Muscle of back (tissue), 11 donors: ENCODE measurements around the gene MYBPC2. TPM values are rescaled to one million over a fixed set of nuclear protein-coding genes. Genes with fewer than 3 reads are reported as not detected.

Experiments
- DNase-seq, 3 donors: peaks; one replicate each; pipeline versions ENCODE4 v3.0.0 to v3.0.0-alpha.2; 2013
- polyA plus RNA-seq, 10 donors: library from polyadenylated mRNA; unstranded; fragments of 120-200 nt; gene quantifications; one replicate each; pipeline ENCODE4 v1.2.1, GENCODE V29; 2013; ENCODE audit not compliant: insufficient read length in 10 of 10

The MYBPC2 gene
- polyA plus RNA-seq, 10 donors = 25.1 to 132 (median 42.4) TPM

DNA sequence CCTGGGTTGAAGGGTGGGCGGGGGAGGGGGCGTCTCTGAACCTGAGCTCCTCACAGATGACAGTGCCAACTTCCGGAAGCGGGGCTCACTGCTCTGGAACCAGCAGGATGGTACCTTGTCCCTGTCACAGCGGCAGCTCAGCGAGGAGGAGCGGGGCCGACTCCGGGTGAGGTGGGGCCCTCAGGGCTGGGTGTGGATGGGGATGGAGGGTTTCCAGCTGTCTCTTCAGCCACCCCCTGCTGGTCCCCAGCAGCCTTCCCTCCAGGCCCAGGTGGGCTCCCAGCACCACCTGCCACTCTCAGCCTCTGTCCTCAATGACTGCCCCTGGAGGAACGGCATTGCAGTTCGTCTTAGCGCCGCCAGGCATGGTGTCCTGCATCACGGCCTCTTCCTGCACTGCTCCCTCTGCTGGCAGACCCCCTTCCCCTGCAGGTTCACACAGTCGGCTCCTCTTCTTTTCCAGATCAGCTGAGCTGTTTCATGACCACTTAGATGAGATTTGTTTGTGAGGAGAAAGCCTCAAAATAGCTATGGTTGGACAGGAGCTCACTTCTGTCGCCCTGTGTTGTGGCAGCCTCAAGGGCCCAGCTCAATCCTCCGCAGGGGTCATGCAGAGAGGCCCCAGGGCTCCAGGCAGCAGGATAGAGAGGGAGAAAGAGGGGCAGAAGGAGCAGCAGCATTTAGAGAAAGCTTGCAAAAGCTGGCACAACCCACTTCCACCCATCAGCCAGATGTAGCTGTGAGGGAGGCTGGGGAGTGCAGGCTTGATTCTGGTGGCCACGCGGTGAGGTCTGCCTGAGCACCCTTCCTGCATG, 46.4 kb downstream of the MYBPC2 start:
- DNase-seq = no peak

DNA sequence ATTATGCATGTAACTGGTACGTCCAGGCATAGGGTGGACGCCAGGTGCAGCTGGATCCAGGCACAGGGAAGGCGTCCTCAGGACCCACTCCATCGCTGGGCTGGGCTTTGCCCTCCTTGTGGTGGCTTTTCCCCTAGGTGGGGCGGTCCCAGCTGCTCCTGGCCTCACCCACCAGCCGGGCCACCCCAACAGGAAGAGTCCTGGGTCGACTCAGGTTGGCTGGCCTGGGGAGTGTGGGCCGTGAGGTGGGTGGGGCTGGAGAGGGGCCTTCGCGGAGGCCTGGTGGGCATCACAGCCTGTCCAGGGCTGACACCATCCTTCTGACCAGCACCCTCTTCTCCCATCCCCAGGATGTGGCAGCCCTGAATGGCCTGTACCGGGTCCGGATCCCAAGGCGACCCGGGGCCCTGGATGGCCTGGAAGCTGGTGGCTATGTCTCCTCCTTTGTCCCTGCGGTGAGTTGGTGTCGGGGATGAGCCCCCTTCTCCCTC, 47.1 kb downstream of the MYBPC2 start:
- DNase-seq = no peak

DNA sequence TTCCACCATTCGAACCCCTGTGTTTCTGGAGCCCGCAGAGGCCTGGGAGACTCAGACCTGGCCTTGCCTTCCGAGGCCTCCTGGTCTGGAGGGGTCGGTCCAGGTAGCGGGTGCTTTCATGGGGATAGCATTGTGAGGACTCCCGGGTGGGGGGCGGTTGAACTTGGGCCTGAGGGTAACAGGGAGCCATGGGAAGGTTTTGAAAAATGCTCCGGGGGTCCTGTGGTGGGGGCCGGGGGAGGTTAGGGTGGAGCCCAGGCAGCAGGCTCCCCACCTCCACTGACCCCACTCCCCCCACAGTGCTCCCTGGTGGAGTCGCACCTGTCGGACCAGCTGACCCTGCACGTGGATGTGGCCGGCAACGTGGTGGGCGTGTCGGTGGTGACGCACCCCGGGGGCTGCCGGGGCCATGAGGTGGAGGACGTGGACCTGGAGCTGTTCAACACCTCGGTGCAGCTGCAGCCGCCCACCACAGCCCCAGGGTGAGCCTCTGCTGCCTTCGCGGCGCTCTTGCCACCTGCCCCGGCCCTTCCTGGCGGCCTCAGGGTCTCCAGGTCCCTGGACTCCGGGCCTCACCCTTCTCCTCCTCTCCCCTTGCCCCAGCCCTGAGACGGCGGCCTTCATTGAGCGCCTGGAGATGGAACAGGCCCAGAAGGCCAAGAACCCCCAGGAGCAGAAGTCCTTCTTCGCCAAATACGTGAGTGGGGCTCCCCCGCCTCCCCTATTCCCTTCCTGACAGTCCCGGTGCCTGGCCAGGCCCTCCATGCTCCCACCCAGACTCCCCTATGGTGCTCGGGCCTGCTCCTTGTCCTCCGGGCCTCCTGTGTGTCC, 47.8 kb downstream of the MYBPC2 start:
- DNase-seq = no peak

DNA sequence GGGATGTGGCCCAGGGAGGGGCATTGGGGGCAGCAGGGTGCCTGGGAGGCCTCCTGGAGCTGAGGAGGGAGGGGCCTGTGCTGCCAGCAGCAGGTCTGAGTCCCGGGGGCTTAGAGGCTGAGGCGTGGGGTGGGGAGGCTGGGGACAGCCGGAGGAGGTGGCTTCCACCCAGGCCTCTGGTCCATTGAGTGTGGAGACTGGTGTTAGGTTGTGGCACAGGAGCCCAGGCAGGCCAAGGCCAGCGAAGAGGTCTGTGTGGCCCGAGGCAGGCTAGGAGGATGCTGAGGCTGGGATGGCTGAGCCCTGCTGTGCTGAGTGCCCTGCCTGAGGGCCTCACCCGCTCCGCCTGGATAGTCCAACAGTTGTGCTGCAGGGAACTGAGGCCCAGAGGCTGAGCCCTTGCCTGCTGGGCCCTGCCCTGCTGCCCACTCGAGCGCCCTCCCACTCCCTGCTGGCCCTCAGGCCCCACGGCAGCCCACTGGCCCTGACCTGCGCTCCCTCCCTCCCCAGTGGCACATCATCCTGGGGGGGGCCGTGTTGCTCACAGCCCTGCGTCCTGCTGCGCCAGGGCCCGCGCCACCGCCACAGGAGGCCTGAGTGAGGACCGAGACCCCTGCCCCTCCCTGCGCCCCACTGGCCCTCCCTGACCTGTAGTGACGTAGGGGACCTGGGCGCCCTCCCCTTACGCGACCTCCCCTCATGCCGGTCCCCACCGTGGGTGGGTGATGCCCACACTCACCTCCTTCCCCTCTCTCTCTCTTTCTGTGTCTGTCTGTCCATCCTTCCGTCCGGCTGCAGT, 48.9 kb downstream of the MYBPC2 start:
- no peak for DNase-seq

DNA sequence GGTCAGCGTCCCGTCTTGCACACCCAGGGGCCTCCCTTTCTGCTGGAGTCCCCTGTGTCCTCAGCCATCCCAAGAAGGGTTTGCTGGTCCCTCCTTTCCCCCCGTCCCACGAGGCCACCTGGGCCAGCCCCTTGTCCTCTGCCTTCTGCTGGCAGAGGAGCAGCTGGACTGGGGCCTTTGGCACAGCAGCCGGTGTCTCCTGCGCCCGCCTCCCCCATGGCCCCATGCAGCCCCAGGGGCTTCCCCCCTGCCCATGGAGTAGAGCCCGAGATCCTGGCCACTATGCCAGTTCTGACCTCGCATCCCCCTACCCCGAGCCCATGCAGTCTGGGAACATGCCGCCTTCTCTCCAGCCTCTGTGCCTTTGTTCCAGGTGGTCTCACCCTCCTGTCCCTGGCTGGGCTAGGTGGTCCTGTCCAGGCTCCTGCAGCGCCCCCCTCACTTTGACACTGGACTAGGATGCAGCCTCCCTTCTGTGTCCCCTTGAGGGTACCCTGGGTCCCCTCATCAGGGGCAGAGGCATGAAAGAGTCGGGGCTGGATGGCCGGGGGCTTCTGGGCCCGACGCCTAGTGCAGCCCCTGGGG, 49.7 kb downstream of the MYBPC2 start:
- DNase-seq = no peak

DNA sequence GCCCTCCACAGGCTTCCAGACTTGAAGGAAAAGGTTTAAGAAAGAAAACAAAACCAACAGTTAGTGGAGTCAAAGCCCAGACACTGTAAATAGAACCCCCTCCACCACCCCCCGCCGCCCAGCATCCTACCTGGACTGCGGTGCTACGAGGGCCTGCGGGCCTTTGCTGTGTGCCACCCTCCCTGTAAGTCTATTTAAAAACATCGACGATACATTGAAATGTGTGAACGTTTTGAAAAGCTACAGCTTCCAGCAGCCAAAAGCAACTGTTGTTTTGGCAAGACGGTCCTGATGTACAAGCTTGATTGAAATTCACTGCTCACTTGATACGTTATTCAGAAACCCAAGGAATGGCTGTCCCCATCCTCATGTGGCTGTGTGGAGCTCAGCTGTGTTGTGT, 50.2 kb downstream of the MYBPC2 start:
- DNase-seq = no peak

DNA sequence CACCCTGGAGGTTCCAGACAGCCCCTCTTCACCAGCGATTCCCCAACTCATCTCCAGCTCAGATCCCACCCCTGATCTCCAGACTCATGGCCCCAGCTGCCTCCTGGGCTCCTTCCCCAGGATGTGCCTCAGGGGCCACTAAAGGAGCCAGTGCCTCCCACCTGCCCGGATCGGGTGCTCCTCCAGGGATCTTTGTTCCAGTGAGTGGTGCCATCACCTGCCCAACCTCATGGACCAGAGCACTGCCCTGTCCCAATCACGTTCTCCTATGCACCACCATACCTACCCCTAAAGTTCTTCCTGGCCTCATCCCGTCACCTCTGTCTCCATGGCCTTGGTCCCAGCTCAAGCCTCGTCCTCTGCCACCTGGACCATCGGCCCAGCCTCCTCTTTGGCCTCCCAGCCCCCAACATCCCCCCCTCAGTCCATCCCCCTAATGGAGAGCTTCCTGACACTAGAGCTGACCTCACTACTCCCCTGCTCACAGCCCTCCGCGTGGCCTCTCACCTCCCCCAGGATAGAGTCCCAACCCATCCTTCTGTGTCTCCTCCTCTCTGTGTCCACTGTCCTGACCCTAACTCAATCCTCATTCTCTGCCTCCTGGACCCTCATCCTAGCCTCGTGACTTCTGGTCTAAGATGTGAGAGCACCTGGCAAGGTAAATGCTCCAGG, 52.7 kb downstream of the MYBPC2 start:
- no peak for DNase-seq

DNA sequence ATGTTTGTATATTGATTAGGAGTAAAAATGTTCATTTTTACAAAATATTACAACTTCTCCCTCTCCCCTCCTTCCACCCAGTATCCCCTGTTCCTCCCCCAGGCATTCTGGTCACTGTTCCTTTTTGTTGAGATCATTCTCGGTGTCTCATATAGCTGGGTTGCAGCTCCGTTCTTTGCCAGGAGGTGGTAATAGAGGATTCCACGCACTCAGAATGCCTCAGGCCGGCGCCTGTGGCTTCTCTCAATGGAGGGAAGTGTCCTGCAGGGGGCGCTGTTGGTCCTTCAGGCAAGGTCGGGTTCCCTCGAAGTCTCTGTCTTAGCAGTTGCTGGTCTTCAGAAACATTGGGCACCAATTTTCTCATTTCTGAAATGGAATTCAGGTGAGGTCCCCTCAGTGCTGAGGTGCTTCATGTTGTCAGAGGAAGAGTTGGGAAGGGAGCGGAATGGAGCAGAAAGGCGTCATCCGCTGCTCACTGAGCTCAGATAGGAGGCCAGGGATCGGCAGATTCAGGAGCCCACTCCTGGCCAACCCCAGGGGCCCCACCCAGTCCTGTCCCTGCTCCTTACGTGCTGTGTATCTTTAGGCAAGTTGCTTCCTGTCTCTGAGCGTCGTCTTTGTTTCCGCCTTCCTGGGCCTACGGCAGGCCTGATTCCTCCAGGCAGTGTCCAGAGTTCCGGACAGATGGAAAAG, 54.3 kb downstream of the MYBPC2 start:
- DNase-seq = no peak

DNA sequence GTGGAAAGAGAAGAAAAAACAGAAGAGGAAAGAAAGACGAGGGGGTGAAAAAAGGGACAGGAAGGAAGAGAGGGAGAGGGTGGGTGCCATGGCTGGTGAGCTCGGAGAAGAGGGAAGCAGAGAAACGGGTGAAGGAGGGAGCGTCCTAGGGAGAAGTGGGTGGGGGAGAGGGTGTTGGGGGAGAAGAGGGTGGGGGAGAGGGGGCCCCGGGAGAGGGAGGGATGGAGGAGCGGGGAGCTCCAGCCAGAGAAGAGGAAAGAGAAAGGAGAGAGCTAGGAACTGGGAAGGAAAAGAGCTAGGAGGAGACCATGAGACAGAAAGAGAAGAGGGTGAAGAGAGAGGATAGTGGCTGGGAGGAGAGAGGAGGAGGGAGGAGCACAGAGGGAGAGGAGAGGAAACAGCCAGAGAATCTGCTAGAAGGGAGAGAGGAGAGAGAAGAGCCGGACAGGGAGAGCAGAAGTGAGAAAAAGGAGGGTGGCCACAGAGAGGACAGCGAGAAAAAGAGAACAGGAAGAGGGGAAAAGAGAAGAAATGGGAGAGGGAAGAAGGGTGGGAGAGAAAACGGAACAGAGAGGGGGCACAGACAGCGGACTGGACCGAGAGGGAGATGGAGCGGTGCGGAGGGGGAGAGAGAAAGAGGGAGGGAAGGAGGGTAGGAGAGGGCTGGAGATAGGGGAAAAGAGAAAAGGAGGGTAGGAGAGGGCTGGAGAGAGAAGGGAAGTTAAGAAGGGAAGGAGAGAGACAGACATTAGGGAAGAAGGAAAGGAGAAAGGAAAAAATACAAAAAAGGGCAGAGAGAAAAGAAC, 55.9 kb downstream of the MYBPC2 start:
- peak in 1 of 3 donors; percentile 63 for DNase-seq

DNA sequence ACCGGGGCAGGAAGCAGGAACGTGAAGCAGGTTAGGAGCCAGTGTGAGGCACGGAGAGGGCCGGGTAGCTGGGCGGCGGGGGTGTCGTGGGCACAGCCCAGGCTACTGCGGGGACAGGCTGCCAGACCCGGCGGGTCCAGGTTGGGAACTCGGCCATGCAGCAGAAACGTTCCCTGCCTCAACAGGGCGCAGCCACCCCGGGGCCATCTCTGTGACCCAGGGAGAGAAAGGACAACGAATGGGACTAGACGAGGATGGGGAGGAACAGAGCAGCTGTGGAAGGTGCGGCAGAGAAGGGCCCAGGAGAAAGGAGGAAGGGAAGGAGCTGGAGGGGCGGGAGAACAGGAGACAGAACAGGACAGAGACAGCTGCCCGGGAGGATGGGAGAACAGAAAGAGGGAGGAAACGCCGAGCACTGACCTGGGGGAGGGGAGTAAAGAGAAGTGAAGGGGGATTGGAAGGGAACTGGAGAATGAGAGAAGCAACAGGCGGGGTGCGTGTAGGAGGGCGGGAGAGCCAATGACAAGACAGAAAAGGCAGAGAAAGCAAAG, 56.8 kb downstream of the MYBPC2 start:
- DNase-seq = peak in 1 of 3 donors; percentile 62

DNA sequence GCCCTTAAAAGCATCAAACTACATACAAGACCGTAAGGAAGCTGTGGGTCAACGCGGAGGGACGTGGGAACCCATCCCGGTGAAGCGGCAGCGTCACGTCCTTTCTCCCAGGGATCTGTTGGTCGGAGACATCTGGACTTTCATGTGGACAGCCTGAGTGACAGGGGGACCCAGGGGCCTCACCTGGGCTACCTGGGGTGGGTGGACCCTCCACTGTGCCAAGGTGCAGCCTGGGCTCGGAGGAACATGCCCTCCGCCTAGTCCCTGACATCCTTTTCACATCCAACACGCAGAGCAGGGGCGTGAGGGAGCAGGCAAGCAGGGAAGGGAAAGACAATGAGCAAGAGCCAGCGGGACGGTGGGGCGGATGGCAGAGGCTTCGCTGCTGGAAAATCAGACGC, 57.7 kb downstream of the MYBPC2 start:
- DNase-seq = no peak

DNA sequence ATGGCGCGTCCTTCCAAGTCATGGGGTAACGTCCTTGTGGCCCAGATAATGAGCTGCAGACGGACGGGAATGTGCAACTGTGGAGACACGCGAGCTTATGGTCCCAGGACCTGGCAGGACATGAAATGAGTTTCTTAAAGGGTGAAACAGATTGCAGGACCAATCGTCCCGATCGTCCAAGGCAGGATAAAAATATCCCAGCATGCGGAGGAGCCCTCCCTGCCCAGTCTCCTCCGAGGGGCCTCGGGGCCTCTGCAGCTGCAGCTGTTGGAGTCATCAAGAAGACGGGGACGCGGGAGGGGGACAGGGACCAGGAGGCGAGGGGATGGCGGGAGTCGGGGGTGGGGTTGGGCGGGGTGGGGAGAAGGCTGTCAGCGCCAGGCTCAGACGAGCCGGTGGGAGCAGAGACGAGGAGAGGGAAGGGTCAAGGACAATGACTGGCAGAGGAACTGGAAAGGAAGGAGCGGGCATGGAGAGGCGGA, 58.3 kb downstream of the MYBPC2 start:
- DNase-seq = peak; percentile 80 to 85 (median 82)

DNA sequence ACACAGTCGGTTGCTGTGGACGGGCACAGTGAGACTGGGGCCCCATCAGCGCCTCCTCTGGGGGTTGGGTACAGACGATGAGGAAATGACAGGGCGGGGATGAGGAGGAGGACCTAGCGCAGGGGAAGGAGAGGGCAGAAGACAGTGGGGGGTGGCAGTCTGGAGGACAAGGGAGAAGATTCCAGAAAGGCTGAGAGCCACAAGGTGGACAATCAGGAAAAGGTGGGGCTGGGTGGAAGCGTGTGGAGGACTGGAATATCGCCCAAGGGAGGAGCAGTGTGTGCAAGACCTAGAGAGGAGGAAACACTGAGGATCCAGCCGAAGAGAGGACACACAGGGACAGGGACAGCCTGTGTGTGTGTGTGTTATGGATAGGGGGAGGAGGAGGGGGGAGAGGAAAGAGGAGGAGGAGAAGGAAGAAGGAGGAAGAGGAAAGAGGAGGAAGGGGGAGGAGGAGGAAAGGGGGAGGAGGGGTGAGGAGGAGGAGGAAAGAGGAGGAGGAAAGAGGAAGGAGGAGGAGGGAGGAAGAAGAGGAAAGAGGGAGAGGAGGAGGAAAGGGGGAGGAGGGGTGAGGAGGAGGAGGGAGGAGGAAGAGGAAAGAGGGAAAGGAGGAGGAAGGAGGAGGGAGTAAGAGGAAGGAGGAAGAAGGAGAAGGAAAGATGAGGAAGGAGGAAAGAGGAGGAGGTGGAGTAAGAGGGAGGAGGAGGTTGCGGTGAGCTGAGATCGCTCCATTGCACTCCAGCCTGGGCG, 59.8 kb downstream of the MYBPC2 start:
- peak in 1 of 3 donors; percentile 58 for DNase-seq

DNA sequence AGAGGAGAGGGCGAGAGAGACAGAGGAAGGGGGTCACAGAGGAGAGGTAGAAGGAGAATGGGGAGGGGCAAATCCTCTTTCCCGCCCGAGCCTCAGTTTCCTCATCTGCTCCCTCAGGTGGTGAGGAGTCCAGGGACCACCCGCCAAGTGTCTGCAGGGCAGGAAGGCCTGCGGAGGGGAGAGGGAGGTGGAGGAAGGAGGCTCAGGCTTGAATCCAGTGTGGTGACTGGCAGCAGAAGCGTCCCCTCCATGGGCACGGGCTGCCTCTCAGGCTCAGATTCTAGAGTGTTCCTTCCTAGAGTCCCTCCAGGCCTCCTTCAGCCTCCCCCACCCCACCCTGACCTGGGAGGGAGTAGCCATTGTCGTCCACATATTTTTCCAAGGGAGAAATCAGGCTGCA, 60.5 kb downstream of the MYBPC2 start:
- no peak for DNase-seq

DNA sequence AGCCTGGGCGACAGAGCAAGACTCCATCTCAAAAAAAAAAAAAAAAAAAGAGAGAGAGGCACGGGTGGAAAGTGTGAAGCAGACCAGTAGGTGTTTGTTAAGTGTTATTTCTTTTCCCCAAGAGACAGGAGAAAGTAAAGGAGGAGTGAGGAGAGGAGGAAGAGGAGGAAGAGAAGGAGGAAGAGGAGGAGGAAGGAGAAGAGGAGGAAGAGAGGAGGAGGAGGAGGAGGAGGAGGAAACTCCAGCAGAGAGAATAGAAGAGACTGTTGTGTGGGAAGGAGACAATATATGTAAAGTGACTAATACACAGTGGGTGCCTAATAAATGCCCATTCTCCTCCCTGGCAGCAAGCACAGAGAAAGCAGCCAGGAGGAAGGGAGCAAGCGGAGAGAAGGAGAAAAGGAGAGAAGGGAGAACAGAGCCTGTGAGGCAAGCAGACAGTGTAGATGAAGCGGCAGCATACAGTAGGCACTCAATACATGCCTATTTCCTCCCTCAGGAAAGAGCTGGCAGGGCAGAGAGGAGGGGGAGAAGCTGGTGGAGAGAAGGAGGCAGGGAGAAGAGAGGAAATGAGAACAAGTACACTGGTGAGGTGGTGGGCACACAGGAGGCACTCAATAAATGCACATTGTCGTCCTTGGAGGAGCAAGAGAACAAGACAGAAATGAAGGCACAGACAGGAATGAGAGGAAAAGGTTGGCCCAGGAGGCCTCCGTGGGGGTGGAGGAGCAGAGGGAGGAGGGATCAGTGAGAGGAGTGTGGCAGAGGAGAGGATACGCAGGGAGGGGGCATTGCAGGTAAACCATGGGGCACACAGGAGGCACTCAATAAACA, 61.7 kb downstream of the MYBPC2 start:
- DNase-seq = no peak

DNA sequence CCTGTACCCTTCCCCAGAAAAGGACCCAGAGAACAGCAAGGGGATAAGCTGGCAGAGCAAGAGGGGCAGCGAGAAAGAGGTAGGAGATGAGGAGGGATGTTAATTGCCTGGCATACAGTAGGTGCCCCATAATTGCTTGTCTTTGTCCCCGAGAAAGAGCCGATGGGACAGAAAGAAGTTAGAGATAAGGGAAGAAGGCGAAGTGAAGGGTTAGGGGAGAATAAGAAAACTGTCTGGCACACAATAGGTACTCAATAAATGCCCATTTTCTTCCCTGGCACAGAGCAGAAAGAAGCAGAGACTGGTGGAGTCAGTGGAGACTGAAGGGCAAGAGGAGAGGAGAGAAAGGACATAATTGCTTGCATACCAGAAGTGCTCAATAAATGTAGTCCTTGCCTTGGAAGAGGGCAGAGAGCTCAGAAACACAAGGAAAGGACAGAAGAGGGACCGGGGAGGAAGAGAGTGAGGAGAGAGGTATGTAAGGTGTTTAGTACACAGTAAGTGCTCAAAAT, 62.4 kb downstream of the MYBPC2 start:
- no peak for DNase-seq
